ENCODE measurements around the gene RHEB. TPM values are rescaled to one million over a fixed set of nuclear protein-coding genes. Genes with fewer than 3 reads are reported as not detected.

The RHEB gene
- total RNA-seq, 4 donors from 2014 or later = 34.7 to 46.9 (median 41.5) TPM

DNA sequence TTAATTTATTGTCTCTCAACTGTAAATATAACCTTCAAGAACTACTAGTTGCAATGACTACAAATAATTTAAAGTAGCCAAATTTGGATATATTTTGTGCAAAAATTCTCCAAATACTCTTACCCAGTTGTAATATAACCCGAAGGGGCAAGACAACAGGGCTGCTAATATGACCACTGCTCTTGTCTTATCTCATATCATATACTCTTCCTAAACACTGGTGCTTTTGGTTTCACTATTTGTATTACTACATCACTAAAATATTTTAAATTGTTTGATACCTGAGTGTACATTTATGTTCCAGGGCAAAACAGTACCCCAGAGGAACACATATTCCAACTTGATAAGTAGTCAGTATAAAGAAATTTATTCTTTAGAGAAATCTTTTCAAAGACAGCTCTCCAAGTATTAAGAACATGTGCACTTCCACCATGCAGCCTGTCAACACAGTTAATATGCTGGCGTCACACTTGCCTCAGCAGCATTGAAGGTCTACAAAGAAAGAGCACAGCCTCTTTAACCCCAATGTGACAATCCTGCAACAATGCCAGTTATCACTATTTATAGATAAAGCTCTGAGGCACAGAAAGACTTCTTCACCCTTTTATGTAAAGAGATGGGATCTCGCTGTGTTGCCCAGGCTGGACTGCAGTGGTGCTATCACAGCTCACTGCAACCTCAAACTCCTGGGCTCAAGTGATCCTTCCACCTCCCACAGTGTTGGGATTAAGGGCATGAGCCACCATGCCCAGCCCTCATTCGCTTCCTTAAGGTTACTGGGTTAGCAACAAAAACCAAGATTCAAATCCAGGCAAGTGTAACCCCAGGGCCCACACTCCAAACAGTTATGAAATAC is 37.8 kb downstream of the RHEB start:
- peaks cover 0 to 30% (median 0%) of the 10 kb centered on the region in 3 donors for H3K36me3 ChIP-seq
- H3K4me3 ChIP-seq = no peak overlapping the region
- TF ChIP-seq, protein P1, sequence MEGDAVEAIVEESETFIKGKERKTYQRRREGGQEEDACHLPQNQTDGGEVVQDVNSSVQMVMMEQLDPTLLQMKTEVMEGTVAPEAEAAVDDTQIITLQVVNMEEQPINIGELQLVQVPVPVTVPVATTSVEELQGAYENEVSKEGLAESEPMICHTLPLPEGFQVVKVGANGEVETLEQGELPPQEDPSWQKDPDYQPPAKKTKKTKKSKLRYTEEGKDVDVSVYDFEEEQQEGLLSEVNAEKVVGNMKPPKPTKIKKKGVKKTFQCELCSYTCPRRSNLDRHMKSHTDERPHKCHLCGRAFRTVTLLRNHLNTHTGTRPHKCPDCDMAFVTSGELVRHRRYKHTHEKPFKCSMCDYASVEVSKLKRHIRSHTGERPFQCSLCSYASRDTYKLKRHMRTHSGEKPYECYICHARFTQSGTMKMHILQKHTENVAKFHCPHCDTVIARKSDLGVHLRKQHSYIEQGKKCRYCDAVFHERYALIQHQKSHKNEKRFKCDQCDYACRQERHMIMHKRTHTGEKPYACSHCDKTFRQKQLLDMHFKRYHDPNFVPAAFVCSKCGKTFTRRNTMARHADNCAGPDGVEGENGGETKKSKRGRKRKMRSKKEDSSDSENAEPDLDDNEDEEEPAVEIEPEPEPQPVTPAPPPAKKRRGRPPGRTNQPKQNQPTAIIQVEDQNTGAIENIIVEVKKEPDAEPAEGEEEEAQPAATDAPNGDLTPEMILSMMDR (IDR thresholded peaks at IDR 0.05) = no peak
- TF ChIP-seq POLR2A (IDR thresholded peaks at IDR 0.05) = no peak
- H3K27me3 ChIP-seq = no peaks in the 10 kb centered on the region
- H3K27ac ChIP-seq = no peak overlapping the region
- no peaks in the 10 kb centered on the region for H3K9me3 ChIP-seq
- DNase-seq = no peak
- H3K4me1 ChIP-seq = no peaks in the 10 kb centered on the region

DNA sequence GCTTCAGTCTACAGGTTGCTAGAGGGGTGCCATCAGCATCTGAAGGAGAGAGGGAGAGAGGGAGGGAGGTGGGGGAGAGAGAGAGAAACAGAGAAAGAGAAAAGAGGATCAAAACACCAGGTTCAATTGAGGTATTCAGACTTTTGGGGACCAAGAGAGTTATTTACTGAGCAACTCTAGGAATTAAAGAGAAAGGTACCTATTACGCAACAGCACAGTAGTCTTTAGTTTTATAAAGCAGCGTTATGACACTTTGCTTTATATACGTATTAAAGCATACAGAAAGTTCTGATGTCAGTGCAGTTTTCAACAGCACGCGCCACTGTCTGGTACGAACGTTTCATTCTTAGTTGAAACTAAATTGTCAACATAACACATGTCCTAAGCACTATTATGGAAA is 41.8 kb downstream of the RHEB start:
- H3K9me3 ChIP-seq = no peaks in the 10 kb centered on the region
- no peaks in the 10 kb centered on the region for H3K27me3 ChIP-seq
- H3K27ac ChIP-seq = no peak overlapping the region
- TF ChIP-seq, protein P1 (IDR thresholded peaks at IDR 0.05) = no peak
- no peak for TF ChIP-seq POLR2A (IDR thresholded peaks at IDR 0.05)
- no peak for DNase-seq
- H3K4me1 ChIP-seq = peaks cover 0 to 2% (median 0%) of the 10 kb centered on the region in 4 donors
- no peak overlapping the region for H3K4me3 ChIP-seq
- peaks cover 0 to 14% (median 0%) of the 10 kb centered on the region in 3 donors for H3K36me3 ChIP-seq

DNA sequence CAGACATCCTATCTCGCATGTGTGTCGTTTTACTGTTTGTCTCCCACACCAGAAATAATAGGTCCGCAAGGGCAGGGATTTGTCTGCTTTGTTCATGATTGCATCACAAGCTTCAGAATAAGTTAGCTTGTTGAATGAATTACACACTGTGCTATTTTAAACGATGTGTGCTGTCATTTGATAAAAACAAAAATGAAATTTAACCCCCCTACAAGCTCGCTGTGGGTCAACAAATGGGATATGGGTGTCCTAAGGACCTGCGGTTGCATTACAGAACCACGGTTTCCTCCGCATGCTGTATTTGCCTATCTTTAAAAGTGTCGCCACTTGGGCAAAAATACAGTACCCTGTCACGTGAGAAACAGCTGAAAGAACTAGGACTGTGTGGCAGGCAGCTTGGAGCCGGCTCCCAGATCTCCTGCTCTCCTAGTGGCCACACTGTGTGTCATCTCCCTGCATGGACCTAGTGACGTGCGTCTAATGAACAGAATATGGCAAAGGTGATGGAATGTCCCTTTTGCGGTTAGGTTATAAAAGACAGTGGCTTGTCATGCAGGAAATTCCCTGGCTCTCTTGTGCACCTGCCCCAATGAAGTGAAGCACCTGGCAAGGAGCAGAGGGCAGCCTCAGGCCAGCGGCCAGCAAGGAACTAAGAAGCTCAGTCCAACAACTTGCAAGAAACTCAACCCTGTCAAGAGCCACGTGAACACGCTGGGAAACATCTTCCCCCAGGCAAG is 46.9 kb downstream of the RHEB start:
- TF ChIP-seq, protein P1 (IDR thresholded peaks at IDR 0.05) = no peak
- no peak for TF ChIP-seq POLR2A (IDR thresholded peaks at IDR 0.05)

DNA sequence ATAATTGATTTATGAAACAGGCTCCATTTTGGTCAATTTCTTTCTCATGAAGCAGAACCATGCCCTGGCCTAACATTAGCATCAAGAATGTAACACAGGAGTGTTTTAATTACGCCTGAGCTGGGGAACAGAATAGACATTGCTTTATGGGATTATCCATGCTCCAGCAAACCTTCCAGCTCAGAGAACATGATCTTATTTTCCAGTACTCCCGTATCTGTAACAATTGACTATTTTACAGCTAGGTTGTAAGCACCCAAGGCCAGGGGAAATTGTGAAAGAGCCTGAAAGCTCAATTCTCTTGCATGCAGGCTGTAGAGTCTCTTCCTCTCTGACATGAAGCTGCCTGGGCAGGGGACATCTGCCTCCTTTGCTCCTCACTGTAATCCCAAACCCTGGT is 49.0 kb downstream of the RHEB start:
- Histone ChIP-seq H3K4me1 (peaks cover 0 to 11% (median 3%) of the 10 kb centered on the region in 4 donors), H3K36me3 (peaks cover 0 to 44% (median 0%) of the 10 kb centered on the region in 3 donors), H3K4me3 (no peak overlapping the region), H3K27ac (no peak overlapping the region), H3K27me3 (no peaks in the 10 kb centered on the region), H3K9me3 (no peaks in the 10 kb centered on the region)
- no peak for DNase-seq
- no peak for TF ChIP-seq POLR2A (IDR thresholded peaks at IDR 0.05)
- TF ChIP-seq, protein P1 (IDR thresholded peaks at IDR 0.05) = no peak

More for the DNA sequence above, 46.9 kb downstream of the RHEB start:
- H3K36me3 ChIP-seq = peaks cover 0 to 38% (median 0%) of the 10 kb centered on the region in 3 donors
- H3K4me1 ChIP-seq = peaks cover 0 to 11% (median 3%) of the 10 kb centered on the region in 4 donors
- no peaks in the 10 kb centered on the region for H3K9me3 ChIP-seq
- H3K4me3 ChIP-seq = no peak overlapping the region
- H3K27me3 ChIP-seq = no peaks in the 10 kb centered on the region
- H3K27ac ChIP-seq = no peak overlapping the region
- no peak for DNase-seq

DNA sequence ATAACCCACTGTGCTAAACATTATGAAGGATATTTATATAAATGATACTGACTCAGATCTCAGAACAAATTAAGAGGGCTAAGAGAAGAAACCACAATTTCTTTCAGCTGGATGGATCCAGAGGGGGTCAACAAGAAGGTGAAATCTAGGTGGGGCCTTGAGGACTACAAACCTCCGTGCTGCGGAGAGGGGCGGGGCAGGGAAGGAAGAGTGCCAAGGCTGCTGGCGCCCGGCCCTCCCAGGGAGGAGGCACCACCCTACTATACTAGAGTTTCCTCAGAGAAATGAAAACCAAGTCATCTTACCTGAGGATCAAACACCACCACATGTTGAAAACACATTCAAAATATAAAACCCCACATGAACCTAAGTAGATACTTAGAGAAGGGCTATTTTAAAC is 50.4 kb downstream of the RHEB start:
- no peaks in the 10 kb centered on the region for H3K27me3 ChIP-seq
- H3K9me3 ChIP-seq = no peaks in the 10 kb centered on the region
- no peak overlapping the region for H3K27ac ChIP-seq
- no peak overlapping the region for H3K4me3 ChIP-seq
- H3K4me1 ChIP-seq = peaks cover 0 to 11% (median 3%) of the 10 kb centered on the region in 4 donors
- no peak for DNase-seq
- no peak for TF ChIP-seq POLR2A (IDR thresholded peaks at IDR 0.05)
- TF ChIP-seq, protein P1 (IDR thresholded peaks at IDR 0.05) = no peak
- H3K36me3 ChIP-seq = peaks cover 0 to 56% (median 0%) of the 10 kb centered on the region in 3 donors

All from Peyer's patch (tissue), 4 donors.